Stimulated activated CD8-positive, alpha-beta memory T cell treated with anti-CD3 and anti-CD28 coated beads, Interleukin-12 subunit alpha, Interleukin-12 subunit beta, amount 100 ng/mL, for 1 hour (primary cell): ENCODE results near the gene NKAIN2.

Experiments used
- DNase-seq: peaks from one replicate; pipeline ENCODE4 v3.0.0-alpha.2; 2020; ENCODE audit warnings: low read depth

NKAIN2 gene

GRCh38 chr6:123808556-123808955 lies 4.9 kb downstream of the NKAIN2 start:
- DNase-seq: no peak

- DNase-seq: no peak
Observed at GRCh38 chr6:123810214-123810613, 6.5 kb downstream of the NKAIN2 start.

DNA sequence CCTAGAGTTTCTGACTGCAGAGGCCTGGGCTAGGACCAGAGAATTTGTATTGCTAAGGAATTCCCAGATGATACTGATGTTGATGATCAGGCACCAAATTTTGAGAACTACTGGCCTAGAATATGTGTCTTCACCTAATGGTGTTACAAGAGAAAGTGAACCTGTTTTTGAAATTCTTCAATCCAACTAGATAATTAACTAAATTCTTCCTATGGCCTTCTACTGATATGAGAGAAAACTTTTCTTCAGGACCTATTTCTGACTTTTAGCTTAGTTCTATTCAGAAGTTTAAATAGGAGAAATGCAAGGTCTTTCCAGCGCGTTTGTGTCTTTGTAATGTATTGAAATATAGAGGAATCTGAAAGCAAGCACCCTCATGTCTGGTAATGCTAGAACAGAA lies 7.3 kb downstream of the NKAIN2 start:
- DNase-seq: no peak

- DNase-seq: no peak
Observed at GRCh38 chr6:123811378-123811777, 7.7 kb downstream of the NKAIN2 start.

- no peak for DNase-seq
Observed at GRCh38 chr6:123812621-123813020, 9.0 kb downstream of the NKAIN2 start.

- no peak for DNase-seq
Observed at GRCh38 chr6:123821112-123821511, 17.4 kb downstream of the NKAIN2 start.

- no peak for DNase-seq
Observed at GRCh38 chr6:123829302-123829953, 25.8 kb downstream of the NKAIN2 start.

- DNase-seq: no peak
Observed at GRCh38 chr6:123830120-123830519, 26.5 kb downstream of the NKAIN2 start.

GRCh38 chr6:123838505-123839234 lies 35.0 kb downstream of the NKAIN2 start:
- no peak for DNase-seq

DNA sequence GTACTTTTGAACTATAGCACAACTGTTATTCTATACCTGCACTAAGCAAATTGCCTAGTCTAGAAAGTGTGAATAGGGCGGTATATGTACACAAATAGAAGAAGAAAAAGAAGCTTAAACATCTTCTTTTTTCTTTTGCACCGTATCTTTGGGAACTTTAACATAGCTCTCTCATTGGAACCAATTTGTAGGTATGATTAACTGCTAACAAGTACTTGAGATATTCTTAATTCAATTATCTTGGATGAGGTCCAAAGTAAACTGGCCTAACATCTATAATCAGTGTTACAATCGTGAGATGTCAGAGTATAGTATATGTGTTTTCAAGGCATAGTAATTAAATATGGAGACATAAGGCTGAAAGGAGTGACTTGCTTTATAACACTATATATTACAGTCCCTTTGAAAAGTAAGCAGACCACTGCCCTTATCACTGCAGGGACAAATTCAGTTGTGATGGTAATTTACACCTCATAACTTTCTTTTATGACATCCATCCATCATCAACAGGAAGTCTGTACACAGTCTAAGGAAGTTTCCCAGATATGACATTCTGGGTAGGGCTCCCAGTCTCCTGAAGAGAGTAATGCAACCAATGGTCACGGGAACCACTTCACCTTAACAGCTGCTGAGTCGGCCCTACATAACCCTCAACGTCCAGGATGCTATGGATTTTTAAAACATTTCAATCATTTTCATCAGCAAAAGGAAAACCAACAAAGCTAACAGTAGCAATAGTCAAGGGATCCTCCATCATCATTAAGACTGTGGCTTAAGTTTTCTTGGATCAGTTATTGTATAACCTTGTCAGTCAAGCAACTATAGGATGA lies 37.6 kb downstream of the NKAIN2 start:
- no peak for DNase-seq

DNA sequence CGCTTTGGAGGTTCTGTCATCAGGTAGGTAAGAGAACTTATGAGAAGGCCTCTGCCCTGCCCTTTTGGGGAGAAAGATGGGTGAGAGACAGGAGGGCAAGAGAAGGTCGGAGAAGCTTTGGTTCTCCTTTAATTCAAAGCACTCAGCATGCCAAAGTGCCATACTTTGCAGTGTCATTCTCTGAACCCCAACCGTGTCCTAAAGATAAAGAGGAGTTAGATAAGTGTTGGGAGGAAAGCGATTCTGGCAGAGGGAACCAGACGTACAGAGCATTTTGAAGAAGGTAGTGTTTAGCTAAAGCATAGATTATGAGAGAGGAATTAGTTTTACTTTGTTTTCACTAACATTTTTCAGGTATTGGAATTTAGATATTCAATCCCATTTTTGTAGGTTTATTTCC lies 40.3 kb downstream of the NKAIN2 start:
- DNase-seq: no peak

- DNase-seq: no peak
Observed at GRCh38 chr6:123848347-123848746, 44.7 kb downstream of the NKAIN2 start.

GRCh38 chr6:123849406-123849805 lies 45.7 kb downstream of the NKAIN2 start:
- no peak for DNase-seq

- no peak for DNase-seq
Observed at GRCh38 chr6:123850555-123850954, 46.9 kb downstream of the NKAIN2 start.

DNA sequence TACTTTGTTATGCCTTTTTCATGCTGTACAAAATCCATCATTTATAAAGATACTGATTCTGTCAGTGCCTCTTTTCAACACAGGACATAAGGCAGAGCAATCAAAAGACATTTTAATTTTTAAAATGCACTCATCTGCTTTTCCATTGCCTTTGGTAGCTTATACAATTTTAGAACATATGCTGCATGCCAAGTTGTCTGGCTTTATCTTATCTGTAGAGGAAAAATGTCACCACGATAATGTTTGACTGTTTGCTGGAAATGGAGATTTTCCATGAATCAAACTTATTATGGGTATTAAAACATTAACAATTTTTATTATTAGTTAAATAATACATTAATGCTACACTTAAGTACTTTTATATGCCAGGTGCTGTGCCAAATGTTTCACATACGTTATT lies 50.5 kb downstream of the NKAIN2 start:
- no peak for DNase-seq

- DNase-seq: no peak
Observed at GRCh38 chr6:123855506-123855905, 51.8 kb downstream of the NKAIN2 start.

GRCh38 chr6:123859291-123859690 lies 55.6 kb downstream of the NKAIN2 start:
- DNase-seq: no peak

DNA sequence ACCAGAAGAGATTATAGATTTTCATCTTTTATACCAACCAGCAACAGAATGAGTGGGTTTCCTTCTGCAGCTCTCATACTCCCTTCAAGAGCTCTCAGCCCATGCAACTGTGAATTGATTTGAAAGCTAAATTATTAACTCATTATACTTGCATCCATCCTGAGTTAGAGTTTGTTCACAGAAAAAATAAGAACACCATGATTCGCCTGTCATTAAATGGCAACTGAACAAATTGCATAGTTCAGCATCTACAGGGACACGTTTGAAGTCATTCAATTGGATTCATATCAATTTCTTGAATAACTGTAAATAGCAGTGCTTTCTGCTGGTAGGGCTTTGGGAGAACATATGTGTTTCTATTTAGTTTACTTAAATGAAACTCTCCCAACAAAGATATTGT lies 65.7 kb downstream of the NKAIN2 start:
- no peak for DNase-seq

DNA sequence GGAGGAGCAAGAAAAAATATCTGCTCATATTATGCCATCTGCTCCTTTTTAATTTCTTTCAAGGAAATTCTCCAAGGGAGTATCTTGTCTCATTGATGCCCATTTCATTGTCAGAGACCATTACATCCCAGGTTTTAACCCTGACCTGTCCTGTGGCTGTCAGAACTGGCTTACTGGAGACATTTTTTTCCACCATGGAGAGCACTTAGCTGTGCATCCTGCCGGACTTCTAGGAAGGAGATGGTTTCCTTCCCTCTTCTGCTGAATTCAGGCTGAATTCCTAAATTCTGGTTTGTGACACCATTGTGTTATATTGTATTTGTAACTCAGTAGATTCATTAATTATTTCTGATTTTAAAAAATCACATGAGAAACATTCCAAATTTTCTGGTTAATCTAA lies 70.3 kb downstream of the NKAIN2 start:
- no peak for DNase-seq

DNA sequence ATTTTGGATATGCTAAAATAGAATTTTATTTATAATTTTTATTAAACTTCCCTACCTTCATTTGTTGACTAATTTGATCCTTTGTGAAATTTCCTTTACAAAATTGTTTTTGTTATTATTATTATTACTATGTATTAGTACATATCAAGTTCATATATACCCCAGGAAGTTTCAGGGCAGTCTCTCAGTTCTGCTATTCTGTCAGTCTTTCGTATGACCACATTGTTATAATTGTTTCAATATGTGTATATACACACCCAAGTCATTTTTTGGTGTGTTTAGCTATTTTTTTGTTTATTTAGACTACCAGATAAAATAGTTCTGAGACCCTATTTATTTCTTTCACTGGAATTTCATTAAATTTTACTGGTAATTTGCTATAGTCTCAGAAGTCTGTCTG lies 72.1 kb downstream of the NKAIN2 start:
- DNase-seq: no peak

GRCh38 chr6:123879749-123880148 lies 76.1 kb downstream of the NKAIN2 start:
- DNase-seq: no peak

- DNase-seq: no peak
Observed at GRCh38 chr6:123888771-123889513, 85.3 kb downstream of the NKAIN2 start.
